ENCODE data around the gene TGFB1I1.

TGFB1I1 gene

GRCh38 chr16:31477220-31478216, 5.6 kb downstream of the TGFB1I1 start:
- DNase-seq (ENCODE audit: low spot score) (no peak), ATAC-seq (ENCODE audit: low read depth) (no peak)
- Histone ChIP-seq H3K4me3 (ENCODE audit: severe bottlenecking) (no peak overlapping the region), H3K9me3 (ENCODE audit: severe bottlenecking) (no peaks in the 10 kb centered on the region), H3K27ac (ENCODE audit: poor library complexity, severe bottlenecking) (no peak overlapping the region), H3K36me3 (ENCODE audit: low read depth) (peaks cover 47% of the 10 kb centered on the region), H3K4me1 (ENCODE audit: insufficient read depth, poor library complexity, severe bottlenecking) (no peaks in the 10 kb centered on the region), H3K27me3 (ENCODE audit: insufficient read depth, poor library complexity, severe bottlenecking) (no peaks in the 10 kb centered on the region)
- TF ChIP-seq CTCF (IDR thresholded peaks at IDR 0.05; ENCODE audit: poor library complexity, severe bottlenecking): no peak

- ATAC-seq (ENCODE audit: low read depth) (peak; percentile 22; the same call in 2 of the 3 replicates), DNase-seq (ENCODE audit: low spot score) (no peak)
- no peaks in the 10 kb centered on the region for H3K9me3 ChIP-seq (ENCODE audit: severe bottlenecking)
- peaks cover 38% of the 10 kb centered on the region for H3K36me3 ChIP-seq (ENCODE audit: low read depth)
- H3K4me3 ChIP-seq (ENCODE audit: severe bottlenecking): no peak overlapping the region
- H3K27ac ChIP-seq (ENCODE audit: poor library complexity, severe bottlenecking): no peak overlapping the region
- H3K27me3 ChIP-seq (ENCODE audit: insufficient read depth, poor library complexity, severe bottlenecking): no peaks in the 10 kb centered on the region
- no peaks in the 10 kb centered on the region for H3K4me1 ChIP-seq (ENCODE audit: insufficient read depth, poor library complexity, severe bottlenecking)
- TF ChIP-seq CTCF (IDR thresholded peaks at IDR 0.05; ENCODE audit: poor library complexity, severe bottlenecking): no peak
Measured at GRCh38 chr16:31478956-31479355, 7.0 kb downstream of the TGFB1I1 start.

GRCh38 chr16:31479751-31480150, 7.8 kb downstream of the TGFB1I1 start:
- Histone ChIP-seq H3K4me1 (ENCODE audit: insufficient read depth, poor library complexity, severe bottlenecking) (no peaks in the 10 kb centered on the region), H3K27me3 (ENCODE audit: insufficient read depth, poor library complexity, severe bottlenecking) (no peaks in the 10 kb centered on the region), H3K36me3 (ENCODE audit: low read depth) (peaks cover 30% of the 10 kb centered on the region), H3K4me3 (ENCODE audit: severe bottlenecking) (no peak overlapping the region), H3K27ac (ENCODE audit: poor library complexity, severe bottlenecking) (no peak overlapping the region), H3K9me3 (ENCODE audit: severe bottlenecking) (no peaks in the 10 kb centered on the region)
- ATAC-seq (ENCODE audit: low read depth) (no peak), DNase-seq (ENCODE audit: low spot score) (no peak)
- no peak for TF ChIP-seq CTCF (IDR thresholded peaks at IDR 0.05; ENCODE audit: poor library complexity, severe bottlenecking)

- no peaks in the 10 kb centered on the region for H3K4me1 ChIP-seq (ENCODE audit: insufficient read depth, poor library complexity, severe bottlenecking)
- H3K36me3 ChIP-seq (ENCODE audit: low read depth): peaks cover 17% of the 10 kb centered on the region
- H3K27ac ChIP-seq (ENCODE audit: poor library complexity, severe bottlenecking): no peak overlapping the region
- no peaks in the 10 kb centered on the region for H3K9me3 ChIP-seq (ENCODE audit: severe bottlenecking)
- no peak overlapping the region for H3K4me3 ChIP-seq (ENCODE audit: severe bottlenecking)
- TF ChIP-seq CTCF (IDR thresholded peaks at IDR 0.05; ENCODE audit: poor library complexity, severe bottlenecking): no peak
- DNase-seq (ENCODE audit: low spot score): no peak
- no peaks in the 10 kb centered on the region for H3K27me3 ChIP-seq (ENCODE audit: insufficient read depth, poor library complexity, severe bottlenecking)
- peak; percentile 3; the same call in 1 of the 3 replicates for ATAC-seq (ENCODE audit: low read depth)
Measured at GRCh38 chr16:31480851-31481536, 9.0 kb downstream of the TGFB1I1 start.

All from RWPE2 (cell line).